Gastrocnemius medialis (tissue), 4 donors: Measurements from ENCODE around the gene CUL1. TPM values are rescaled to one million over a fixed set of nuclear protein-coding genes. Genes with fewer than 3 reads are reported as not detected.

Experiments used
- ATAC-seq, 2 donors: fragments of 150-250 bp; one replicate each; pipeline ENCODE4 v1.9.1; 2016
- DNase-seq, 2 donors: peaks; one replicate each; pipeline ENCODE4 v3.0.0-alpha.2; 2019
- H3K27ac ChIP-seq, 4 donors: fragments of 200-600 bp; sonication (generic); 1 replicate in 1 of 4; 2 replicates in 3 of 4; pipeline ENCODE4 v1.5.1; 2016 to 2018; ENCODE audit warnings: mild to moderate bottlenecking in 2 of 4, moderate library complexity in 1 of 4
- H3K27me3 ChIP-seq, 3 donors: fragments of 200-600 bp; sonication (generic) in 2 of 3; 1 replicate in 1 of 3; 2 replicates in 2 of 3; pipeline versions ENCODE4 v1.5.1 to v1.6.0; 2016 to 2019; ENCODE audit warnings: mild to moderate bottlenecking in 1 of 3, moderate library complexity in 1 of 3
- H3K36me3 ChIP-seq, 2 donors: fragments of 200-600 bp; sonication (generic) in 1 of 2; one replicate each; pipeline ENCODE4 v1.5.1; 2017 to 2018
- H3K4me1 ChIP-seq, 2 donors: fragments of 200-600 bp; sonication (generic) in 1 of 2; one replicate each; pipeline ENCODE4 v1.5.1; 2016 to 2017; ENCODE audit warnings: mild to moderate bottlenecking in 2 of 2
- H3K4me3 ChIP-seq, 4 donors: fragments of 200-600 bp; sonication (generic) in 3 of 4; 1 replicate in 1 of 4; 2 replicates in 3 of 4; pipeline ENCODE4 v1.5.1; 2016 to 2019; ENCODE audit warnings: mild to moderate bottlenecking in 2 of 4
- H3K9me3 ChIP-seq, 3 donors: fragments of 200-600 bp; sonication (generic) in 2 of 3; 1 replicate in 1 of 3; 2 replicates in 2 of 3; pipeline ENCODE4 v1.5.1; 2016 to 2019
- CTCF ChIP-seq, 5 experiments: fragments of 450-650 bp in 3 of 5; fragments of 200-600 bp in 2 of 5; sonication (generic) in 2 of 5; IDR thresholded peaks in 4 of 5; conservative IDR thresholded peaks in 1 of 5; 1 replicate in 4 of 5; 2 replicates in 1 of 5; pipeline ENCODE4 v1.5.1; 2016 to 2019; ENCODE audit warnings: antibody characterized with exemption in 5 of 5, mild to moderate bottlenecking in 3 of 5, moderate library complexity in 3 of 5
- POLR2A ChIP-seq, 2 donors: fragments of 450-650 bp; IDR thresholded peaks; one replicate each; pipeline ENCODE4 v1.6.1; 2017; ENCODE audit warnings: antibody characterized with exemption in 2 of 2, mild to moderate bottlenecking in 2 of 2, moderate library complexity in 2 of 2
- in situ Hi-C, 4 donors: fragments of 200-750 bp; cut with MboI; loops; one replicate each; pipeline versions ENCODE4 v1.15.0 to v1.8.0; 2017; ENCODE audit warnings: low sequenced_read_pairs in 4 of 4
- intact Hi-C: fragments of 100-400 bp; cut with DNase I; formaldehyde crosslinking; loops from one replicate; pipeline ENCODE4 v1.15.1; 2023; ENCODE audit warnings: low total_unique reads
- total RNA-seq, 4 donors: library from RNA; depleted of rRNA; stranded (reverse); fragments of >200 nt; gene quantifications; one replicate each; pipeline versions ENCODE4 v1.1.0 to v1.2.3, GENCODE V29; 2016

CUL1 gene
- total RNA-seq, 4 donors from 2014 or later = 78.7 to 101 (median 84.6) TPM

GRCh38 chr7:148661471-148661870 lies 37.2 kb upstream of the CUL1 start:
- H3K4me3 ChIP-seq = no peak overlapping the region
- TF ChIP-seq CTCF (IDR thresholded peaks at IDR 0.05 in 4 of 5, conservative IDR thresholded peaks at IDR 0.05 in 1 of 5) = no peak
- no peak for TF ChIP-seq POLR2A (IDR thresholded peaks at IDR 0.05)
- no peaks in the 10 kb centered on the region for H3K36me3 ChIP-seq
- H3K9me3 ChIP-seq = no peaks in the 10 kb centered on the region
- in situ Hi-C loops = no loop called here
- no peak overlapping the region for H3K27ac ChIP-seq
- H3K27me3 ChIP-seq = no peaks in the 10 kb centered on the region
- ATAC-seq = no peak
- intact Hi-C loops = no loop called here
- DNase-seq = no peak
- peaks cover 0 to 5% of the 10 kb centered on the region in 2 donors for H3K4me1 ChIP-seq

- DNase-seq (no peak), ATAC-seq (no peak)
- Histone ChIP-seq H3K9me3 (no peaks in the 10 kb centered on the region), H3K4me1 (peaks cover 0 to 5% of the 10 kb centered on the region in 2 donors), H3K36me3 (no peaks in the 10 kb centered on the region), H3K4me3 (no peak overlapping the region), H3K27me3 (no peaks in the 10 kb centered on the region), H3K27ac (no peak overlapping the region)
- TF ChIP-seq POLR2A (IDR thresholded peaks at IDR 0.05) (no peak), CTCF (IDR thresholded peaks at IDR 0.05 in 4 of 5, conservative IDR thresholded peaks at IDR 0.05 in 1 of 5) (no peak)
- in situ Hi-C loops (no loop called here), intact Hi-C loops (no loop called here)
These were observed 36.1 kb upstream of the CUL1 start for GRCh38 chr7:148662646-148663045.

GRCh38 chr7:148664324-148664723 lies 34.4 kb upstream of the CUL1 start:
- no peaks in the 10 kb centered on the region for H3K27me3 ChIP-seq
- H3K9me3 ChIP-seq = no peaks in the 10 kb centered on the region
- H3K27ac ChIP-seq = no peak overlapping the region
- in situ Hi-C loops = no loop called here
- TF ChIP-seq POLR2A (IDR thresholded peaks at IDR 0.05) (no peak), CTCF (IDR thresholded peaks at IDR 0.05 in 4 of 5, conservative IDR thresholded peaks at IDR 0.05 in 1 of 5) (no peak)
- ATAC-seq (no peak), DNase-seq (no peak)
- intact Hi-C loops = no loop called here
- no peak overlapping the region for H3K4me3 ChIP-seq
- H3K4me1 ChIP-seq = peaks cover 0 to 5% of the 10 kb centered on the region in 2 donors
- no peaks in the 10 kb centered on the region for H3K36me3 ChIP-seq

- in situ Hi-C loops (no loop called here), intact Hi-C loops (no loop called here)
- Histone ChIP-seq H3K27me3 (no peaks in the 10 kb centered on the region), H3K36me3 (no peaks in the 10 kb centered on the region), H3K4me1 (peaks cover 0 to 5% of the 10 kb centered on the region in 2 donors), H3K9me3 (no peaks in the 10 kb centered on the region), H3K27ac (no peak overlapping the region), H3K4me3 (no peak overlapping the region)
- TF ChIP-seq POLR2A (IDR thresholded peaks at IDR 0.05) (no peak), CTCF (IDR thresholded peaks at IDR 0.05 in 4 of 5, conservative IDR thresholded peaks at IDR 0.05 in 1 of 5) (no peak)
- ATAC-seq = no peak
- no peak for DNase-seq
These were observed 33.5 kb upstream of the CUL1 start for GRCh38 chr7:148665221-148665620.

GRCh38 chr7:148669927-148670326 lies 28.8 kb upstream of the CUL1 start:
- no peak for ATAC-seq
- no peak for TF ChIP-seq CTCF (IDR thresholded peaks at IDR 0.05 in 4 of 5, conservative IDR thresholded peaks at IDR 0.05 in 1 of 5)
- intact Hi-C loops (no loop called here), in situ Hi-C loops (no loop called here)
- Histone ChIP-seq H3K27me3 (no peaks in the 10 kb centered on the region), H3K4me1 (no peaks in the 10 kb centered on the region), H3K36me3 (no peaks in the 10 kb centered on the region), H3K27ac (no peak overlapping the region), H3K9me3 (no peaks in the 10 kb centered on the region), H3K4me3 (no peak overlapping the region)
- no peak for DNase-seq
